SK-N-DZ (cell line): Measurements from ENCODE around the gene SLC9A5.

ENCODE experiments used
- DNase-seq: peaks from one replicate; pipeline ENCODE4 v3.0.0-alpha.2; 2015; ENCODE audit warnings: low spot score

The SLC9A5 gene

GRCh38 chr16:67213197-67214019 lies 35.4 kb upstream of the SLC9A5 start:
- no peak for DNase-seq

DNA sequence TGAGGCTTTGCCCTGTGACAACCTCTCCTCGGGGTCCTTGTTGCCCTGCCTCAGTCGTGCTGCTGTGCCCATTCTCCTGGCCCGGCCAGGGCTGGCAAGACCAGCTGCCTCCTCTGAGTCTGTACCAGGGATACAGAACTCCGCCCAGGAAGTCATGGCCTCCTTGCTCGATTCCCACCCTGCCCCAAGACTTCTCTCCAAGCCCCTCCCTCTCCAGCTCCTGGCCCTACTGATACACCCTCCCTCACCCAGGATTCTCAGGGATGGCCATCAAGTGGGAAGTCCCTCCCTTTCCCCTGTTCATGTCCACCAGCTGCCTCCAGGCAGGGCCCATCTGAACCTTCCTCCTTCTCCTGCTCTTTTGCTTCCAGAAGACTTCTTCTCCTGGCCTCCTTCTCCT lies 33.1 kb upstream of the SLC9A5 start:
- DNase-seq = no peak

- no peak for DNase-seq
Measured at GRCh38 chr16:67216612-67217490, 31.9 kb upstream of the SLC9A5 start.

- DNase-seq = no peak
Measured at GRCh38 chr16:67223992-67224391, 24.8 kb upstream of the SLC9A5 start.

DNA sequence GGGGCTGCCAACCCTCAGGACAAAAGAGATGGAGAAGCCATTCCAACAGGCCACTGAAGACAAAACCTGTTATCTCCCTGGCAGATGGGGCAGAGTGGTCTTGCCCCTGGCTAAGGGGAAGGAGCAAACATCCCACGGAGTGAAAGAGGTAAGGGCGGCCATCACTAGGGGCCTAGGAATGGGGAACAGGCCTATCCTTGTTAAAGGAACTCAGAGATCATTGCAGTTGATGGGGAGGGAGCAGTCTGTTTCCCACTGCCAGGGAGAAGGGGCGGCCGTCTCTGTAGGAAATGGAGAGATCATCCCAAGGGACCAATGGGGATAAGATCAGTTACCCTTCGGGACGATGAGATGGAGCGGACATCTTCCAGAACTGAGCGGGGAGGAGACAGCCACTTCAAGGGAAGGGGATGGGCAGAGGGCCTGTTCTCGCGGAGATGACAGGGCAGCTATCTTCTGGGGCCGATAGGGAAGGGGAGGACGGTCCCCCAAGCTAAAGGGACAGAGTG lies 22.4 kb upstream of the SLC9A5 start:
- no peak for DNase-seq

GRCh38 chr16:67226804-67227566 lies 21.8 kb upstream of the SLC9A5 start, which contains the start of gene TMEM208:
Gene TMEM208 (plus strand): TSS chr16:67227130. CDS start chr16:67227219, 89 bp downstream.
- peak; percentile 99 for DNase-seq

GRCh38 chr16:67227567-67227921 lies 21.2 kb upstream of the SLC9A5 start:
- no peak for DNase-seq

GRCh38 chr16:67228034-67228785 lies 20.6 kb upstream of the SLC9A5 start:
- DNase-seq = no peak

GRCh38 chr16:67228905-67229304 lies 19.9 kb upstream of the SLC9A5 start:
- DNase-seq = no peak

DNA sequence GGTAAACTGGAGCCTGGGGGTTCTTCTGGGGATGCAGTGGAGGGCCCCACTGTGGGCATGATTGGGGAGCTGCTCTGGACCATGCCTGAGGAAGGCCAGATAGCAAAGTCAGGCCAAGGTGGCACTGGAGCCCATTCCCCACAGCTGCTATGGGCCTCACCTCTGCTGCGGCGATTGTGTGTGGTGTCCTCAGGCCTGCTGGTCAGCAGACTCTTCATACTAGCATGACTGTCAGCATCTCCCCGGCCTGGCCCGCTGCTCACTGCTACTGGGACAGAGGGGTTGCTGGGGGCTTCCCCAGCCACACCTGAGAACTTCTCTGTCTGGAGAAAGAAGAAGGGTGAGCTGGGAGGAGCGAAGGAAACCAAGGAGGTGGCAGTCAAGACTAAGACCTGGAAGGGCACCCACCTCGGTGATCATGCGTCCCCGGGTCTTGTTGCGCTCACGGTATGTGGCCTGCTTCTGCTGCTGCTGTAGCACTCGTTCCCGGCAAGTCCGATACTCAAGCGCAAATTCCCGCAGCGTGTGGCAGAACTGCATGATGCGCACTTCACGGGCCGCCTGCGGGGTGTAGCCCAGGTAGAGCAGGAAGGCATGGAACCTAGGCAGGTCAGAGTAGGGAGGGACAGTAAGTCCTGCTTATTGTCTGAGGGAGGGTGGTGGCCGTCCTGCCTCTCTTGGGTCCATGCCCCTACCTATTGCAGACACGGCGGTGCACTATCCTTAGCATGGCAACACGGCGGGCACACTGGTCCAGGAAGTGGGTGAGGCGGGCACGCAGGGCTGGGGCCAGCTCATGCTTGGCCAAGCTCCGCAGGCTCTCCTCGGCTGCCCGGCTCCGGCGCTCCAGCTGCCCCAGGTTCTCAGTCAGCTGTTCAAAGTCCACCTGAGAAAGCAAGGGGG lies 18.6 kb upstream of the SLC9A5 start:
- no peak for DNase-seq

DNA sequence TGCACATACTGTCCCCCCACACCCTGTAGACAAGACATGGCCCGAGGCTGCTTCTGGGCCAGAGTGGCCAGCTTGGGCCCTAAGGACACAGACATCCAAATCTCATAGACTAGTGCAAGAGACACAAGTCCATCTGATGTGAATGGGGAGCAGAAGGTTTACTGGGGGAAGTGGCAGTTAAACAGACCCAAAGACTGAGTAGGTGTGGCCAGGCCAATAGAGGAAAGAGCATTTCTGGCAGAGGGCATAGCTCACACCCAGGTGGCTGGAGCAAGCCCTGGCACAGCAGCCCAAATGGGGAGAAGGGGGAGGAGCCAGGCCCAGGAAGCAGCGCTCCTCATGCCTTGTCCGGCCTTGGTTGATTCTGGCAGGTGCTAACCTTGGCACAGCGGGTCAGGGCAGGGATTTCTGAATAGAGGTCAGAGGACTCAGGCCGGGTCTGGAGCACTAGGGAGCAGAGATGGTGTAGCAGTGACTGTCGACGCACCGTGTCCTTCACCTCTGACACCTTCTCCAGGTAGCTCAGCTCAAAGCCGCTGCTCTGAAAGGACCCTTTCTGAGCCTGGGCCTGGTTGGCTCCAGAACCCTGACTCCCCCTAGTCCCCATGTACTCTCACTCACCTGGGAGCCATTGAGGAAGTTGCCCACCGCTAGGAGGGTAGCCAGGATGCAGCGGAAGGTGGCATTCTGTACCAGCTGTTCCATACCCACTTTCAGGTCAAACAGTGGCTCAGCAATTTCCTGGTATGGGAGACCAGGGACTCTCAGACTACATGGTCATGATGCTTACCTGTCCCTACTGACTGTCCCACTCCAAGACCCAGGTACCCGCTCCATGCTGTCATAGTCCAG lies 17.7 kb upstream of the SLC9A5 start:
- no peak for DNase-seq

DNA sequence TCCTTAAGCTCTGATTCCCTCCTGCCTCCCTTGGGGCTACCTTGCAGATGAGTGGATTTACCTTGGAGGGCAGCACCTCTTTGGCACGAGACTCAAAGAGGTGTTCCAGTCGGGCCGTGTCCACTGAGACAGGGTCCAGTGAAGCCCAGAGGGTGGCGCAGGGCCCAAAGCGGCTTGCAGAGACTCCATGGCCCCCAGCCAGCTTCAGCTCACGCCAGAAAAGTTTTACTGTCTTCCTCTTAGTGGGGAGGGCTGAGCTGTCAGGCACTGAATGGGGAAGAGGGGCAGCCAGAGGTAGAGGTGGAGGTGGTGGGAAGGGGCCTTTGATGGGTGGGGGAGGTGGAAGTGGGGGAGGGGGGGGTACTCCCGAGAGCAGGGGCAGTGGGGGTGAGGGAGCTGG lies 15.2 kb upstream of the SLC9A5 start:
- DNase-seq = no peak

DNA sequence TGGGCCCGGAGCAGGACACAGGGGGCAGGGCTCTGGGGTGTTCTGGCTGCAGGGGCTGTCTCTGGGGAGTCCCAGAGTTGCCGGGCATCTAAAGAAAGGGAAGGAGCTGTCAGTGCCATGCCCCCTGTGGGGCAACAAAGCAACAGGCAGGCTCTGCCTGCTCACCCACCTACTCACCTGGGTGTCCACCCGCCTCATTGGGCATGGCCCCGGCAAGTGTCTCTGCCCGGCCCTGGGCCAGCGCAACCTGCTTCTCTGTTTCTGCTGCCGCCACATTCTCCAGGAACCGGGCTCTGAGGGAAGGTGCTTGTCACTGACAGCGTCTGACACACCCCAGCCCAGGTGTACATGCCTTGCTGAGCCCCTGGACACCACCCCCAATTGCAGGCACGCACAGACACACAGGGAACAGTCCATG lies 14.6 kb upstream of the SLC9A5 start:
- DNase-seq = no peak

DNA sequence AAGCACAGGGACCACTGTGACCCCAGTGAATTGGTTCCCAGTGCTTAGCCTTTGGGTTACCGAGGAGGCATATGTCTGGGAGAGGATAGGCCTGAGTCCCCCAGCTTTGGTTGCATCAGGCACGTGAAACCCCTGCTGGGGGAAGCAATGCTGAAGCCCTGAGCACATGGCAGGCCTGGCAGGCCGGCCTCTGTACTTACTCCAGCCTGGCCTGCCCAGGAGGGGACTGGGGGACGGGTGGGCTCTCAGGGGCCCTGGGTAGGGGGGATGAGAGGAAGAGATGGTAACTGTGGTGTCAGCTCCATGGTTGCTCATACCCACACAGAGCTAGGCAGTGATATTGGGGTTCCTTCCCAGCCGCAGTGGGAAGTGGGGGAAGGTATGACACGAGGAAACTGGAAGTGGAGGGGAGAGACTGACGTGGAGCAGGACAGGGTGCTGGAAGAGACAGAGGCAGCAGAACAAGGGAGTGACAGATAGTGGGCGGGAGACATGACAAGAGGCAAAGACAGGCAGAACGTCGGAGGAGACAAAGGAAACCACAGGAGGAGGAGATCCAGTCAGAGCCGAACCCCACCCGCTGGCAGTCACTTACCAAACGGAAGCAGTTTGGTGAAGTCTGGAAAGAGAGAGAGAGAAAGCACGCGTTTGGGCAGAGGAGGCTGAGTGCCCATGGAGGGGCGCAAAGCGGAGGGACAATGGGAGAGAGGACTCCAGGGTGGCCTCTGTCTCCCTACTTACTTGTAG lies 12.8 kb upstream of the SLC9A5 start:
- DNase-seq = no peak

DNA sequence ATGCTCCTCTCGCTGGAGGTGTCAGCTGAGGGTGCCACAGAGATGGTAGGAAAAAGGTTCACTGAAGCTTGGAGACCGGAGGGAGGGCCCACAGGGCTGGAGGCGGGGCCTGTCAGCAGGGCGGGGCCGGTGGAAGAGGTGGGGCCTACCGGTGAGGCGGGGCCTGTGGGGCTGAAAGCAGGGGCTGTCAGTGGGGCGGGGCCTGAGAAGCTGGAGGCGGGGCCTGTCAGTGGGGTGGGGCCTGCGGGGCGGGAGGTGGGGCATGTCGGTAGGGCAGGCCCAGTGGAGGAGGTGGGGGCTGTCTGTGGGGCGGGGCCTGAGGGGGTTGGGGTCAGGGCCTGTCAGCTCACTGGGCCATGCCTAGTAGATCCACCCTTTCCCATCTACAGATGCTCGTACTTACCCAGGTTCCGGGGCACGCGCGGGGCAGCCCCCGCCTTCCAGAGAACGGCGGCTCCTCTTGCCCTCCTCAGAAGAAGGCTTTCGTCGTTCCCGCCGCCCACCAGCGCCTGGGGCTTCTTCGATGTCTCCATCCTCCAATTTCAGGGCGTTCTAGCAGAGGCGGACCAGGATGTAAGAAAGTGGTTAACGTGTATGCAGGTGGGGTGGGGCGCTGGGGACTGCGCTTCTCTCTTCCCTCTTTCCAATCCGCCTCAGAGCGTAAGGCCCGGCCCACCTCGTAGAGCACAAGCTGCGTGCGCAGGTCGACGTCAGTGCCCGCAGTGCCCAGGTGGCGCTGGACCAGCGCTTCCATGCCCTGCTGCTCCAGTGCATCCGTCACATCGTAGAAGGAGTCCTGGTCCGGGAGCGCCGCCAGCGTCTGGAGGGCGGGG lies 12.0 kb upstream of the SLC9A5 start:
- peak; percentile 38 for DNase-seq

- DNase-seq = no peak
Measured at GRCh38 chr16:67237396-67238277, 11.1 kb upstream of the SLC9A5 start.

- DNase-seq = no peak
Measured at GRCh38 chr16:67238278-67238575, 10.6 kb upstream of the SLC9A5 start.
